ENCODE measurements around the gene GNAT1.

The GNAT1 gene

DNA sequence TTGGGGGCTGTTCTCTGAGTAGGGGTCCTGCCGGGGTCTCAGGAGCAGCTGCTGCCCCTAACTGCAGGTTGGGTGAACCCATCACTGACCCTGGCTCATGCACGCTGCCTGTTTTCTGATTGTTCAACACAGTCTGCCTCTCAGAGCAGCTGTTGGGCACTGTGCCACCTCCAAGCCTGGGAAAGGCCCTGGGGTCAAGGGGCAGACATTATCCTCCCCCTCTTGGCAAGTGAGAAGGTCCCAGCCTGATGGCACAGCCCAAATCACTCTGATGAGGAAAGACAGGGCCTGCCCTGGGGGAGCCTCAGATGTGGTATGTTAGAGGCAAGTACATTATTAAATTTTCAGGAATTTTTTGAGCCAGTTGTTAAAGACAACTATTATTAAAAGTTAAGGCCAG lies 14.1 kb upstream of the GNAT1 start:
- no peak for DNase-seq (ENCODE audit: low read depth in 2 of 2)

DNA sequence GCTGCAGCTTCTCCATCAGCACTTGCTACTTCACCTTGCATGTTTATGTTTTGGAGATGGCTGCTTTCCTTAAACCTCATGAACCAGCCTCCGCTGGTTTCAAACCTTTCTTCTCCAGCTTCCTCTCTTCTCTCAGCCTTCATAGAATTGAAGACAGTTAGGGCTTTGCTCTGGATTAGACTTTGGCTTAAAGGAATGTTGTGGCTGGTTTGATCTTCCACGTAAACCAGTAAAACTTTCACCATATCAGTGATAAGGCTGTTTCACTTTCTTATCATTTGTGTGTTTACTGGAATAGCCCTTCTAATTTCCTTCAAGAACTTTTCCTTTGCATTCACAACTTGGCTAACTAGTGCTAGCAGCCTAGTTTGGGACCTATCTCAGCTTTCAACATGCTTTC lies 11.7 kb upstream of the GNAT1 start:
- DNase-seq (ENCODE audit: low read depth in 2 of 2), result no peak

DNA sequence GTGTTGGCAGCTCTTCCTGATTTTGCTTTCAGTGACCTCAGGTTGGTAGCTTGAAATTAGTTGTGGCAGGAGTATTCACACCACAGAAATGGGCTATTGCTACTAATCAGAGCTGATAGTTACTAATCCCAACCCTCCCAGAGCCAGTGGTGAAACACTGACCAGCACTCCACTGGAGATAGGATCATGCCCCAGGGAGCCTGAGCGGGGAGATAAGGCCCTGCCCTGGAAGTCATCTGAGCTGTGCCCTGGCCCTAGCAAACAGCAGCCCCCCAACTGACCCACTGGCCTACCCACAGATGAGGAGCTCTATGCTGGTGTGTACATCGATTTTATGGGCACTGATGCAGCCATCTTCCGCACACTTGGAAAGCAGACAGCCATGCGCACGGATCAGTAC lies 9.4 kb upstream of the GNAT1 start:
- DNase-seq (ENCODE audit: low read depth in 2 of 2), result no peak

DNA sequence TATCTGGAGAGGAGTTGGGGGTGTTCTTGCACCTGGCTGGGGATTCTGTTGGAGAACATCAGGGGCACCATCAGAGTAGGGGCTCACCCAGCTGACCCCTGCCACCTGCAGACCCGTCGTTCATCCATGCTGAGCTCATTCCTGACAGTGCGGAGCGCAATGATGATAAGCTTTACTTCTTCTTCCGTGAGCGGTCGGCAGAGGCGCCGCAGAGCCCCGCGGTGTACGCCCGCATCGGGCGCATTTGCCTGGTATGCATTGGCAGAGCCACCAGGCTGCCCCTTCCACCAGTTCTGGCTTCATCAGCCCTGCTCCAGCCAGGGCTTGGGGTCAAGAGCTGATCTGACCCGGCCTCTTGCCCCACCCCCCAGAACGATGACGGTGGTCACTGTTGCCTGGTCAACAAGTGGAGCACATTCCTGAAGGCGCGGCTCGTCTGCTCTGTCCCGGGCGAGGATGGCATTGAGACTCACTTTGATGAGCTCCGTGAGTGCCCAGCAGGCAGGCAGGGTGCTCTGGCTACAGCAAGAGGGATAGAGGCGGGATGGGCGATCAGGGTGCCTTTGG lies 8.8 kb upstream of the GNAT1 start:
- DNase-seq (ENCODE audit: low read depth in 2 of 2), result no peak

DNA sequence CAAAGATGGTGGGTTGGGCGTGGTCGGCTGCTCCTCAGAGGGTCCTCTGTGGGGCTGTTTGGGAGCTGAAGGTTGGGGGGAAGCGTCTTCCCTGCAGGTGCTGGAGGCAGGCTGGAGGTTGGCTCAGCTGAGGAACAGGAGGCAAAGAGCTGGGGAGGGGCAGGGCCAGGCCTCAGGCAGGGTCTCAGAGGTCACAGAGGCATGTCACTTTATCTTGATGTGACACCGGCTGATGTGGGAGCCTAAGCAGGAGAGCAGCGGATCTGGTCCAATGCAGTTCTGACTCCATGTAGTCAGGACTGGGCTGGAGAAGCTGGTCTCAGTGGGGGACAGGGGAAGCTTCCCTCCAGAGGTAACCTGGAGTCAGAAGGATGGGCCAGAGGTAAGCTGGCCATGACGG lies 7.7 kb upstream of the GNAT1 start:
- DNase-seq (ENCODE audit: low read depth in 2 of 2), result no peak

DNA sequence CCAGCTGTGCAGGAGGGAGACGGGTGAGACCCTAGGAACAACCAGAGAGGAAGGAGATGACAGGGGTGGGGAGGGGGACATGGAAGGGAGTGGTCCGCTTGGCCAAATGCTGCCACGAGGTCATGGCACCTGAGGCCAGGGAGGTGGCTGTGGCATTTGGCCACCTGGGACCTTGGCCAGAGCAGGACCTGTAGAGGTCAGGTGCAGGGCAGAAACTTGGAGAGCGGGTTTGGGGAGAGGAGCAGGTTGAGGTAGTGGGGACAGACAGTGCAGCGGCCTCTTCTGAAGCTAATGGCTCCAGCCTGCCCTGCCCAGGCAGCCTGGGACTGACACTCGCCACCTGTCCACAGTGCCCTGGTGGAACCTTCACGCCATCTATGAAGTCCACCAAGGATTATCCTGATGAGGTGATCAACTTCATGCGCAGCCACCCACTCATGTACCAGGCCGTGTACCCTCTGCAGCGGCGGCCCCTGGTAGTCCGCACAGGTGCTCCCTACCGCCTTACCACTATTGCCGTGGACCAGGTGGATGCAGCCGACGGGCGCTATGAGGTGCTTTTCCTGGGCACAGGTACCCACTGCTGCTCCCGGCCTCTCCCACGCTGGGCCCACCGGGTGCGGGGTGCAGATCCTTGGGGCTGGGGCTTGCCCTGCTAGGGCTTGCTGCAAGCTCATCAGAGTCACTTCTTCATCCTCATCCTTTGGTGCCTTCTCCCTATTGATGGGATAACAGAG lies 7.0 kb upstream of the GNAT1 start:
- DNase-seq (ENCODE audit: low read depth in 2 of 2), result no peak

DNA sequence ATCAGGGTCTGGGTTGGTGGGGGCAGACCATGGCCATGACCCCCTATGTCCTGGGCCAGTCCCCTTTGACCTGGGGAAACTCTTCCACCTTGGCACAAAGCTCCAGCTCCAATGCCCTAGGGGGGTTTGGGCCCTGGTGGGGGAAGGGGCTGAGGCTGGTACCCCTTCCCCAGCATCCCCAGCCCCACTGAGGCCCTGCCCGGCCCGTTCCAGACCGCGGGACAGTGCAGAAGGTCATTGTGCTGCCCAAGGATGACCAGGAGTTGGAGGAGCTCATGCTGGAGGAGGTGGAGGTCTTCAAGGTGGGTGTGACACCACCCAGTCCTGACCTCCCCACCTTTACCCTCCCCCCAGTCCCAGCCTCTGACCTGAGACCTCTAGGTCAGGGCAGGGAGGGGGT lies 6.2 kb upstream of the GNAT1 start:
- DNase-seq (ENCODE audit: low read depth in 2 of 2), result no peak

DNA sequence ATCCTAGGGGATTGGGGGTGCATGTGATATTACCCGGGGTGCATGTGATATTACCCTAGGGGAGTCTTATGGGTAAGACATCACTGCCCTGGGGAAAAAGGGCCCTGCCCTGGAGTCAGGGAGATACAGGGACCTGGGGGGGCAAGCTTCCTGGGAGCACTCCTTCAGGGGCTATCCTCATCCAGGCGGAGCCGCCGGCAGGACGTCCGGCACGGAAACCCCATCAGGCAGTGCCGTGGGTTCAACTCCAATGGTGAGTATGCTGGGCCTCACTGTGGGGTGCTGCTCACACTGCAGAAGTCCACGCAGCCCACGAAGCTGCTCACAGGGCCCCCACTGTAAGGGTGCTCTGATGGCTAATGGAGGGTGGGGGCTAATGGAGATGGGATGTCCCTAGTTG lies 5.3 kb upstream of the GNAT1 start:
- no peak for DNase-seq (ENCODE audit: low read depth in 2 of 2)

DNA sequence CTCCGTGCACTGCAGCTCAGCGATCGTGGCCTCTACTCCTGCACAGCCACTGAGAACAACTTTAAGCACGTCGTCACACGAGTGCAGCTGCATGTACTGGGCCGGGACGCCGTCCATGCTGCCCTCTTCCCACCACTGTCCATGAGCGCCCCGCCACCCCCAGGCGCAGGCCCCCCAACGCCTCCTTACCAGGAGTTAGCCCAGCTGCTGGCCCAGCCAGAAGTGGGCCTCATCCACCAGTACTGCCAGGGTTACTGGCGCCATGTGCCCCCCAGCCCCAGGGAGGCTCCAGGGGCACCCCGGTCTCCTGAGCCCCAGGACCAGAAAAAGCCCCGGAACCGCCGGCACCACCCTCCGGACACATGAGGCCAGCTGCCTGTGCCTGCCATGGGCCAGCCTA lies 3.7 kb upstream of the GNAT1 start:
- DNase-seq (ENCODE audit: low read depth in 2 of 2), result no peak

DNA sequence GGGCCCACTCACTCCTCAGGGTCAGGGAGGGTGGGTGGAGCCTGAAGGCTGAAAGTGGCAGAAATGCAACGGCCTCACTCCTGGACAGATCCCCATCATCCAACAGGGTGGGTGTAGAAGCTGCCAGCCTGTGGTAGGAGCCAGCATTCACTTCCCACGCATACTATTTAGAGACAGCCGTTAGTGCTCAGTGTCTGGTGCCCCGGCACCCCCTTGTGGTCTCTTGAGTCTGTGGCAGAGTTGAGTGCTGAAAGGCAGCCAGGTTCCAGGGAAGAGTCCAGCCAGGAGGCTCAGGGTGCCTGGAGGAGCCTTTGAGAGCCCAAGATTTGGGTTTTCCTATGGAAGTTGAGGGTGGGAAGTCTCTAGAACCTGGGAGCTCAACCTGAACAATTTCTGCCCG lies 2.1 kb upstream of the GNAT1 start:
- DNase-seq (ENCODE audit: low read depth in 2 of 2), result no peak

DNA sequence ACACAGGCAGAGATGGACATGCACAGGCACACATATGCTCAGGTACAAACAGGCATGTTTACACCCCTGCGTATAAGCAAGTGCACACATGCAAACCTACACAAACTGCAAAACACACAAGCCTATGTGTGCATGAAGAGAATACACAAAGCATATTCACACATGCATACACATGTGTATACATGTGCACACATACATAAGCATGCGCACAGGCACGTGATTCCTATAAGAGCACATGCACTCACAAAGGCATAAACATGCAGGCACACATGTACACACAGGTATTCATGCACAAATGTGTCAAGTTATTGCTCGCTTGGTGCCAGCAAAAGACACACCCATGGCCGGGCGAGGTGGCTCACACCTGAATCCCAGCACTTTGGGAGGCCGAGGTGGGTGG lies 1.4 kb upstream of the GNAT1 start:
- DNase-seq (ENCODE audit: low read depth in 2 of 2), result no peak

DNA sequence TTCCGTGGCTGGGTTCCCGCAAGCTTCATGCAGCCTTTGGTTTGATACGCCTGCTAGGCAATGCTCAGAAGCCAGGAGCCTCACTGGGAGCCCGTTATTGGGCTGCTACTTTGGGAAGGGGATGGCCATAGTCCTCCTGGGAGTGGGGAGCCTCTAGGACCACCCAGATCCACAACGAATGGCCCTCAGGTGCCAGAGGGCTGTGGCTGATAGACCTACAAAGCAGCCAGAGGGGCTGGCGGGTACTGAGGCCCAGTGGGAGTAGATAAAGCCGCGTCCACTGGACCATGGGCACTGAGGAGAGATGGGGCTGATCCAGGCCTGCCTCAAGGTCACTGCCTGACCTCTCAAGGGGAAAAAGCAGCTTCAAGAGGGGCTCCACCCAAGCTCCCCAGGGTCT lies 714 bp downstream of the GNAT1 start:
- no peak for DNase-seq (ENCODE audit: low read depth in 2 of 2)

DNA sequence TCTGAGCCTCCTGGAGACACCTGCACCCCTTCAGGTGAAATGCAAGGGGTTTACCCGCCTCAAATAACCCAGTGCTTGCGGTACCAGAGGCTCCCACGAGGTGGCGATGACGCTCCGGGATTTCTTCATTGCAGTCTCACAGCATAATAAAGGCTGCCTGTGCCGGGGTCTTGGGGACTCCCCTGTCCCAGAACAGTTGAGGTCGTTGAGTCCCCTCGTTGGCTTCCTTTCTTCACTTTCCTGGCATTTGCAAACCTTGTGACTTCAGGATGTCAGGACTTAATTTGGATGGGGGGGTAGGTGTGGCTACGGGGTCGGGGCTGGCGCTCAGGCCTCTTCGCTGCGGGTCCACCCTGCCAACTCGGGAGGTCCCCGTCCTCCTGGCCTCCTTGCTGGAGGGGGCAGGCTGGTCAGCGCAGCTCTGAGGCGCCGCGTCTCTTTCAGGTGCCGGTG lies 1.3 kb downstream of the GNAT1 start:
- DNase-seq (ENCODE audit: low read depth in 2 of 2), result peak; percentile 55 to 84

DNA sequence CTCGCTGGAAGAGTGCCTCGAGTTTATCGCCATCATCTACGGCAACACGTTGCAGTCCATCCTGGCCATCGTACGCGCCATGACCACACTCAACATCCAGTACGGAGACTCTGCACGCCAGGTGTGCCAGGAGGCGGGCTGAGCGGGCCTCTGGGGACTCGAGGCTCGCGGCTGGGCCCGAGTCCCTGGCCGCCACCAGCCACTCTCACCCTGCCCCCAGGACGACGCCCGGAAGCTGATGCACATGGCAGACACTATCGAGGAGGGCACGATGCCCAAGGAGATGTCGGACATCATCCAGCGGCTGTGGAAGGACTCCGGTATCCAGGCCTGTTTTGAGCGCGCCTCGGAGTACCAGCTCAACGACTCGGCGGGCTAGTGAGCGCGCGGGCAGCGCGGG lies 1.9 kb downstream of the GNAT1 start:
- DNase-seq (ENCODE audit: low read depth in 2 of 2), result no peak

DNA sequence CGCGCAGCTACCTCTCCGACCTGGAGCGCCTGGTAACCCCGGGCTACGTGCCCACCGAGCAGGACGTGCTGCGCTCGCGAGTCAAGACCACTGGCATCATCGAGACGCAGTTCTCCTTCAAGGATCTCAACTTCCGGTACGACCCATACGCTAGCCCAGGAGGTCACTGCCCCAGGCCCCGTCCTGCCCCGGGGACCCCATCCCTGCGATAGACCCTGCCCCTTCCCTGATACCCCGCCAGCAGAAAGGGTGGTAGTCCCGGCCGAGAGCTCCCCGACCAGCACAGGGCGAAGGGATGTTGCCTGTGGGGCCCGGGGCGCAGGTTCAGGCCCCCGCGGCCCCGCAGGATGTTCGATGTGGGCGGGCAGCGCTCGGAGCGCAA lies 2.3 kb downstream of the GNAT1 start:
- no peak for DNase-seq (ENCODE audit: low read depth in 2 of 2)

DNA sequence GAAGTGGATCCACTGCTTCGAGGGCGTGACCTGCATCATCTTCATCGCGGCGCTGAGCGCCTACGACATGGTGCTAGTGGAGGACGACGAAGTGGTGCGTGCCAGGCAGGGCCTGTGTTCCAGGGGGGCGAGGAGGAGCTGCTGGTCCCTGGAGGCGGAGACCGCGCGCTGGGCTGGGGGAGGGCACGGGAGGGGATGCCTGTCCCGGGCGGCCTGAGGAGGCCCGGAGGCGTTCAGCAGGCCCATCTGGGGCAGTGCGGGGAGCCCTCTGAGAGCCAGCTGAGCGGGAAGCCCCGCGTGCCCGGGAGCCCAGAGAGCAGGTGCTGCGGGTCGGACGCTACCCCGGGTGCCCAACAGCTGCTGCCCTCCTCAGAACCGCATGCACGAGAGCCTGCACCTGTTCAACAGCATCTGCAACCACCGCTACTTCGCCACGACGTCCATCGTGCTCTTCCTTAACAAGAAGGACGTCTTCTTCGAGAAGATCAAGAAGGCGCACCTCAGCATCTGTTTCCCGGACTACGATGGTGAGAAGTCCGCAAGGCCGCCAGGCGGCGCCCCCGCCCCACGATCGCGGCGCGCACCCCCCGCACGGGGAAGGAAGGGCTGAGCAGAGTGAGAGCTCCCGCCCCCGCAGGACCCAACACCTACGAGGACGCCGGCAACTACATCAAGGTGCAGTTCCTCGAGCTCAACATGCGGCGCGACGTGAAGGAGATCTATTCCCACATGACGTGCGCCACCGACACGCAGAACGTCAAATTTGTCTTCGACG lies 2.9 kb downstream of the GNAT1 start:
- DNase-seq (ENCODE audit: low read depth in 2 of 2), result peak; percentile 69 to 72

DNA sequence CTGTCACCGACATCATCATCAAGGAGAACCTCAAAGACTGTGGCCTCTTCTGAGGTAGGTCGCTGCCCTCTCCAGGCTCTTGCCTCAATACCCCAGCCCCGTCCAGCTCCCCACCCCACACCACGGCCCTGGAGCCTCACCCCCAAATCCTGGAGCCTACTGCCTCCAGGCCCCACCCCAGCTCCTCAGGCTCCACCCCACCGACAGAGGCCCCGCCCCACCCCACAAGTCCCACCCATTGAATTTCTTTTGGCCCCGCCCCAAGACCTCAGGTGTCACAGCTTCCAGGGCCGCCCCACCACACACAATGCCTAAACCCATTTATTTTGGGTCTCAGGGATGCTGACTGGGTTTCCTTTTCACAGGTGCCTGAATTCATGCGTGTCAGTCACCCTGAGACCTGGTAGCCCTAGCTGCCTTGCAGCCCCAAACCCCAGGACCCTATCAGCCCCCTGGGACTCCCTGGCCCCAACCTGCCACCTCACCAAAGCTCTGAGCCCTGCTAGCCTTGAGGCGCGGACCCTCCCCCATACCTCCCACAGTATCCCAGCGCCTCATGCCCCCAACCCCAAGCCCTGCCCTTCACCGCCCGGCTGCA lies 3.6 kb downstream of the GNAT1 start:
- DNase-seq (ENCODE audit: low read depth in 2 of 2), result no peak

DNA sequence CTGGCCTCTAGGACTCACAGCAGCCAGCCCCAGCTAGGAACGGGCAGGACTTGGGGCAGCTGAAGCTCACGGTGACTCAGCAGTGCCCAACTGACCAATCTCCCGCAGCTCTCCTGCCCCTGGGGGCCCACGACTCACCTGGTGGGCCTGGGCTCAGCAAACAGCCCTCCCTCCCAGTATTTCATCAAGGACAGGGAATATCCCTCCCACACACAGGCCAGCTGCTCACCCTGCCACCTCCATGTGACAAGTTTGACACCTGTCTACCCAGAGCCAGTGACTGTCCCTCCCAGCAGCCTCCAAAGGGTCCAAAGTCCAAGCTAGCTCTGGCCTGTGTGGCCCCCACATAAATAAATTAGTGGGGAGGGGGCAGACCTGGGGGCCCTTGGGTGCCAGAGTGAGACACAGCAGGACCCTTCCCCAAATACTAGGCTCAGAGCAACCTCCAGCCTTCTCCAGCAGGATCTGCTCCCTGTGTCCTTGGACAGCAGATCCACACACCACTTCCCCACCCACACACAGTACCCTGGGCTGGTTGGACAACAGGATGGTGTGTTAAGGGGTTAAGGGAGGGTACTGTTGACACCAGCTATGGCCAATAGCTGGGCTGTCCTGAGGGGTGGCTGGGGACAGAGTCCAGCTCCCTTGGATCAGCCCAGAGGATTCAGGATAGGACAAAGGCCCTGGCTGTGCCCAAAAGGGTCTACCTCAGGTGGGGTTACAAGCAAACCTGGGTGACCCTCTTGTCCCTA lies 4.3 kb downstream of the GNAT1 start:
- no peak for DNase-seq (ENCODE audit: low read depth in 2 of 2)

DNA sequence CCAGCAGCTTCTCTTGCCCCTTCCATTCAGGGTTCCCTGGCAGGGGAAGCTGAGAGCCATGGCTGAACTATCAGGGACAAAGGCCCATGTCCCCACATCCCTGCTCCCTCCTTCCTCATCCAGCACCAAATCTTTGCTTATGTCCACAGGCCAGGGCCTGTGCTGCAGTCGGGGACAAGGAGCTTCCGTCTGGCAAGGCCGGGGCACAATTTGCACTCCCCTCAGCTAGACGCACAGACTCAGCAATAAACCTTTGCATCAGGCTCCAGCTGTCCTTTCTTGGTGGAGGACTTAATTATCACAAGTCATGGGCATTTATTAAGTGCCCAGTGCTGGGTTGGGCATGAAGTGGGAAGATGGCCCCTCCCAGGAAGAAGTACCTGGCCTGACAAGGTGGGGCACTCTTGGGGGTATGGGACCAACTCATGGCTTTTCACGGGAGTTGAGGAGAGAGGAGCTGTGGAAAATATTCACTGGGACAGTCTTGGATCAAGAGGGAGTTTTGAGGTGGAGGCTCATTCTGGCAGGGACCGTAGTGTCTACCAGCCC lies 4.9 kb downstream of the GNAT1 start:
- DNase-seq (ENCODE audit: low read depth in 2 of 2), result no peak

DNA sequence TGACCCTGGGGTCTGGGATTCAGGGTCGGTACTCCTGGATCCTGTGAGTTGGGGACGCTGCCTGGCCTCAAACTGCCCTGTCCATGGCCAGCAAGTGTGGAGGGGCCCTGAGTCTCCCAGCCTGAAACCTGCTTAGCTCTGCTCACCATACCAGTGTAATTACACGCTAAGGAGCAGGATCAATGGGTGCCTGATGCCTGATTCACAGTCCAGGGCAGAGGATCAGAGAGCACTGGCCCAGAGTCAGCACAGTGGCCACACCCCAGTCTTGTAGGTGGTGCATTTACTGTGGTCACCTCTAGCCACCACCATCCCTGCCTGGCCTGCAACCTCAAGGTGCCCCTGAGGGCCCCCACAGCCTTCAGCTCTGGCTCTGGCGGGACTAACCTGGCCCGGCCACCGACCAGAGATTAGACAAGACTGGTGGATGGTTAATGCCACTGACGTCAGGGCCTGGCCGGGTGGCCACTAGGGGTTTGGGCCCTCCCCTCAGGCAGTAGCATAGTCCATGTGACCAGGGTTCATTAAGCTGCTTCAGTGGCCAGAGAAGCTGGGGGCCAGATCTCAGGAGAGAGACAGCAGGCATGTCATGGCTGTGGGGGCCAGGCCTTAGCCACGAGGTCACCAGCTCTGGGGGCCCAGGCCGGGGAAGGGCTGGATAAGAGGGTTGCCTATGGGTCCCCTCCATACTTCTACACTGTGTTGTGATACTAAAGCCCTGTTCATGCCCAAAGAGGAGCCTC lies 10.3 kb downstream of the GNAT1 start:
- no peak for DNase-seq (ENCODE audit: low read depth in 2 of 2)

Data from stimulated activated CD4-positive, alpha-beta T cell treated with anti-CD3 and anti-CD28 coated beads, Interleukin-1b, Interleukin-23, amount 100 ng/mL, for 1 hour (primary cell).